ENCODE results near the gene MAGI2. TPM values are rescaled to one million over a fixed set of nuclear protein-coding genes. Genes with fewer than 3 reads are reported as not detected.
A peak's percentile ranks its signal among the peaks of the same experiment; 100 is the strongest.

Gene MAGI2
- 3.6 TPM for total RNA-seq
- long read RNA-seq, partial matches to known transcripts, result 1 of 4 reads
- long read RNA-seq, other reads (novel, unspliced or antisense), result 3 of 4 reads

DNA sequence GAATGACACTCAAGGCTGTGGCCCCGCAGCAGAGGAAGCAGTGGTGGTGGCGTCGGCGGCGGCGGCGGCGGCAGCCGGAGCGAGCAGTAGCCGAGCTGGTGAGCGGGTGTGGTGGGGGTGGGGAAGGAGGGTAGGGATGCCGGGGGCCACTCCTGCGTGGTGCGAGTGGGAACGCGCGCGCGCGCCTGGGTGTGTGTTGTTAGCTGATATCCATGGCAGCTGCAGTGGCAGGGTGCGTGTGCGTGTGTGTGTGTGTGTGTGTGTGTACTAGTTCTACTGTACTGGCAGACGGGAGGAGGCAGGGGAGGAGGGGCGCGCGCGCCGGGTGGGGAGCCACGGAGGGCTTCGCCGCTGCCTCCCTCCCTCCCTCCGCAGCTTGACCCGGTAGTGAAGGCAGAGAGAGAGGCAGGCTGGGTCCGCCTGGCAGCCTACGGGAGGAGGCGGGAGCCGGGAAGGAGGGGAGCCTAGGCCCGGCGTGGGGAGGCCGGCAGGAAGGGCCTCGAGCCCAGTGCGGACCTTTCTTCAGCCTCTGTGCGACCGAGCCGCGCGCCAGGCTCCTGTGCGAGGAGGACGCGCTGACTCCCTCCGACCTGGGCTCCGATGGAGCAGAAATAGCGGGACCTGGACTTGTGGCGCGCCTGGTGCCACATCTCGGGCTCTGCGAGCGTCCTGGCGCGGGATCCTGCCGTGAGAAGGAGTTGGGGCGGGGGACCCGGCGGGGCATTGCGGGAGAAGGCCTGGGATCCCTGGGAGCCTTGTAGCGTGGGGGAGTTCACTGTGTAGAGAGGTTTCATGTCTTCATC is at the start of gene MAGI2:
TSS of gene MAGI2 (minus strand) at position 110 of the 803 bp plus-strand sequence. CDS start 347 bp downstream, outside the sequence.
- ATAC-seq (peak; percentile 90), DNase-seq (peak; percentile 91)
- intact Hi-C loops (cut with micrococcal nuclease), result loop anchor here (10.0 kb wide), 1 partner anchor 159 kb away; no protein-coding TSS in a partner anchor

DNA sequence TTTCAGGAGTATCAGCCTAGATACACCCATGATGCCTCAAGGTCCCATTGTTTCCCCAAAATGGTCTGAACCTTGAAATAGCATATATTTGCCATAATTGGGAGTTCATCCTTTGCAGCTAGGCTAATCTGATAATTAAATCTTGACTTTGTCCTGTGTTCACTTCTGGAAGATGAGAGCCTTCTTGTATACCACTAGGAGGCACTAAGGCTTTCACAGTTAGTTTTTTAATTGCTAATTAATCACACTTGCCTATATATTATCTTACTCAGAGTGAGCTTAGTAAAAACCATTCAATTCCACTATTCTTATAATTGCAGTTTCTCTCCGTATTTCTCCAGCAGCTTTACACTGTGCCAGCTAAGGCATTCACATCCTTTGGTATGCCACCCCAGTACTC is 48.7 kb upstream of the MAGI2 start:
- intact Hi-C loops (cut with micrococcal nuclease), result no loop called here
- DNase-seq, result no peak
- no peak for ATAC-seq

GRCh38 chr7:79500759-79501158 is 47.3 kb upstream of the MAGI2 start:
- DNase-seq (no peak), ATAC-seq (no peak)
- intact Hi-C loops (cut with micrococcal nuclease), result no loop called here

- intact Hi-C loops (cut with micrococcal nuclease), result no loop called here
- ATAC-seq (no peak), DNase-seq (no peak)
These were observed 44.3 kb upstream of the MAGI2 start for GRCh38 chr7:79497728-79498127.

DNA sequence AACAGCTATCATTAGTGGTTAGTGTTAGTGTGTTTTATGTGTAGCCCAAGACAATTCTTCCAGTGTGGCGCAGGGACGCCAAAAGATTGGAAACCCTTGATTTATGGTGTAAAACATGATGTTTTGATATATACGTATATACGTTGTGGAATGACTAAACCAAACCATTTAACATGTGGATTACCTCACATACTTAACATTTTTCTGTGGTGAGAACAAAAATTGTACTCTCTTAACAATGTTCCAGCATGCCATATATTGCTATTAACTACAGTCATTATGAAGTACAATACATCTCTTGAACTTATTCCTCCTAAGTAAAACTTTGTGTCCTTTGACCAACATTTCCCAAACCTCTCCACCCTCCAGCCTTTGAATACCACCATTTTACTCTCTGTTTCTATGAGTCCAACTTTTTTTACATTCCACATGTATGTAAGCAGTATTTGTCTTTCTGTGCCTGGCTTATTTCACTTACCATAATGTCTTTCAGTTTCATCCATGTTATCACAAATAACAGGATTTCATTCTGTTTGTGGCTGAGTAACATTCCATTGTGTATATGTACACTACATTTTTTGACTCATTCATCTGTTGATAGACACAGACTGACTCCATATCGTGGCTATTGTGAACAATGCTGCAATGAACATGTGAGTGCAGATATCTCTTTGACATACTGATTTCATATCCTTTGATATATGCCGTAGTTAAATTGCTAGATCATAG is 42.2 kb upstream of the MAGI2 start:
- intact Hi-C loops (cut with micrococcal nuclease), result no loop called here
- DNase-seq (no peak), ATAC-seq (no peak)

DNA sequence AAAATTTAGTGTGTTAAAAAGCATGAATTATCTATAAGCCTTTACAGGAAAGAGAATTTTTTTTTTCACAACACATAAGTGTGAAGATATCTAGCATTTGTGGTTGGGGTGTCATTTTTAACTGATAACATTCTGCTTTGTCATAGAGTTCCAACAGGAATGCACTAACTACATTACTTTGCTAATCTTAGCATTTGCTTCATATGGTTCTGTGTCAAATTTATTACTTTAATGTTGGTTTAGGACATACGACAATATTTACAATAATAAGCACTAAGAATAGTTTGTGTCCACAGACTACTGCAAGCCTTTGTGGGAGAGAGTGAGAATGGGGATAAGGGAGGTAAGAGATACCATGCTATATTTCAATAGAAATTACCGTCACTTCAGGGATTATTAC is 40.6 kb upstream of the MAGI2 start:
- DNase-seq, result no peak
- intact Hi-C loops (cut with micrococcal nuclease), result no loop called here
- ATAC-seq, result no peak

DNA sequence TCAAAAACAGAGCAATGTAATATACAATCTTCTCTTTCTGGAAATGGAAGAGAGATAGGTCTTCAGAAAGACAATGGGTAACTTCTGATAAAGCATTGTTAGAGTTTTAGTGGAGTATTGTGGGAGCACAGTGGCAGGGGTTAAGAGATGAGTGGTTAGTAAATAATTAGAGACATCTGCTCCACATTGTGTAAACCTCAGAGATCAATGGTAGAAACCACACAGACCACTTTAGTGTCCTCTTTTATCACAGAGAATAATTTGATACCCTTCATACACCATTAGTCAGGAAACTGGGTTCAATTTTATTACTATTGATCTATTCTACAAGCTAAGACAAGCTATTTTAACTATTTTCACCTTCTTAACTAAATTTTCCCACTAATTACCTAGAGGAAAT is 35.9 kb upstream of the MAGI2 start:
- ATAC-seq (no peak), DNase-seq (no peak)
- intact Hi-C loops (cut with micrococcal nuclease), result no loop called here

- DNase-seq, result no peak
- no peak for ATAC-seq
- intact Hi-C loops (cut with micrococcal nuclease), result no loop called here
These were observed 24.9 kb upstream of the MAGI2 start for GRCh38 chr7:79478386-79478785.

GRCh38 chr7:79475455-79475854 is 22.0 kb upstream of the MAGI2 start:
- DNase-seq (no peak), ATAC-seq (no peak)
- intact Hi-C loops (cut with micrococcal nuclease), result no loop called here

GRCh38 chr7:79471699-79472098 is 18.2 kb upstream of the MAGI2 start:
- intact Hi-C loops (cut with micrococcal nuclease), result no loop called here
- ATAC-seq (no peak), DNase-seq (no peak)

GRCh38 chr7:79471283-79471682 is 17.8 kb upstream of the MAGI2 start:
- intact Hi-C loops (cut with micrococcal nuclease), result no loop called here
- ATAC-seq, result no peak

GRCh38 chr7:79465551-79465950 is 12.1 kb upstream of the MAGI2 start:
- intact Hi-C loops (cut with micrococcal nuclease), result no loop called here
- ATAC-seq (no peak), DNase-seq (no peak)

More at GRCh38 chr7:79471283-79471682, 17.8 kb upstream of the MAGI2 start:
- DNase-seq, result no peak

DNA sequence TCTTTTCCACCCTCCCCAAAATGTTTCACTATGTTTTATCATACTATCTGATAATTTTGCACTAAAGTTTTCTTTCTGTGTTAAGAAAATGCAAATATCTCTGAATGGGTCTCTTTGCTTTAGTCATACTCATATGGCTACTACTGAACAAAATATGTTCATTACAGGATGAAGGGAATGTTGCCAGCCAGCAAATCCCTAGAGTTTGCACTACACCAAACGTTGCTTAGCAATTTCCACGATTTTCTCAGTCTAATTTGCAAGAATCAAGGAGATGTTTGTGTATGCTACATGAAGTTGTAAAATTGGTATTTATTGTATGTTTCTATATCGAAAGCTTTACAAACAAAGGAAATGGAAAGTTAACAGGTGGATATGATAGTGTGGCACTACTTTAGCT is 10.6 kb upstream of the MAGI2 start:
- no peak for ATAC-seq
- intact Hi-C loops (cut with micrococcal nuclease), result no loop called here
- DNase-seq, result no peak

DNA sequence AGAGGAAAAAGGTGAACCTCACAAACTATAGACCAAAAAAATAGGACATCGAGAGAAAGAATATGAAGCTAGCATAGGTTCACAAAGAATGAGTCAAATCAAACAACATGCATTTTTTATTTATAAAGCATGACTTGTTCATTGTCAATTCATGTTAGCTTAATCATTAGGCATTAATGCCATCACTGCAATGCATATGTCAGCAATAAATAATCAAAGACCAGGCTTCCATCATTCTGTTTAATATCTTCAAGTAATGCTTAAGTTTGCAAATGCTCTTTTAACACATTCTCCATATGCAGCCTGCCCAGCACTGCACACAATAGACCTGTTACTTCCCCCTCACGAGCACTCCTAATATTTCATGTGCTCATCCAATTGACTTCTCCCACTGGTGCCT is 8.9 kb upstream of the MAGI2 start:
- no peak for DNase-seq
- intact Hi-C loops (cut with micrococcal nuclease), result no loop called here
- ATAC-seq, result no peak

GRCh38 chr7:79461660-79462059 is 8.2 kb upstream of the MAGI2 start:
- no peak for DNase-seq
- ATAC-seq, result peak; percentile 31
- intact Hi-C loops (cut with micrococcal nuclease), result no loop called here

DNA sequence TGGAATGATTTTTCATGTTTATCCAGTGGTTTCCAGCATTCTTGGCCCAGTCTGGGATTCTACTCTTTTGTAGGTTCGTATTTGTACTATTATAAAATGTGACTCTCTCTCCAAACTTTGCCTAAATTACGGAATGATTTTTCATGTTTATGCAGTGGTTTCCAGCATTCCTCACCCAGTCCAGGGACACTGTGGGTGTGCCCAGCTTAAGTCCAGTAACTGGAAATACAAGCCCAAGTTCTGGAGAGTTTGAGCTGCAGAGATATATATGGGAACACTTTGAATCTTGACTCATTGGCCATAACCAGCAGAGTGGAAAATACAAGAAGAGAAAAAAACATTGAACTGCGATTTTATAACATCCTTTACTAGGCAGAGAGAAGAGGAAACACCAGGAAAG is 5.9 kb upstream of the MAGI2 start:
- DNase-seq, result no peak
- intact Hi-C loops (cut with micrococcal nuclease), result loop anchor here (10.0 kb wide), 1 partner anchor 165 kb away; no protein-coding TSS in a partner anchor
- no peak for ATAC-seq

DNA sequence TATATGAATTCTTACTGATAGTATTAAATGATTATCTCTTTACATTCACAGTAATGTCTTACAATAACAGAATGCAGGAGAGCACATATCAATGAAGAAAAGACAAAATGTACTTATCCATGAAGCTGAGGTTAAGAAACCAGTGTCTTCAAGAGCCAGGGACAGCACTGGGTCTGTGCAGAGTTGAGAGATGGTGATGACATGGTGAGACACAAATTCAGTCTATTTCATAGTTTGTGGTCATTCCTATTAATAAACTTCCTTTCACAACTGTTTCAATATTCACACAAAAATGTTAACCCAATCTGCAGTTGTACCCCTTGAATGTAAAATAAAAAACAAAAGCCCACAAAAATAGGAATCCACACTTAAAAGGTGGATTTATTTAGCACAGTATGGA is 5.3 kb upstream of the MAGI2 start:
- ATAC-seq (no peak), DNase-seq (no peak)
- intact Hi-C loops (cut with micrococcal nuclease), result loop anchor here (10.0 kb wide), 1 partner anchor 164 kb away; no protein-coding TSS in a partner anchor

GRCh38 chr7:79455173-79455790 is 1.8 kb upstream of the MAGI2 start:
- ATAC-seq (no peak), DNase-seq (peak; percentile 43)
- intact Hi-C loops (cut with micrococcal nuclease), result loop anchor here (10.0 kb wide), 1 partner anchor 160 kb away; no protein-coding TSS in a partner anchor

DNA sequence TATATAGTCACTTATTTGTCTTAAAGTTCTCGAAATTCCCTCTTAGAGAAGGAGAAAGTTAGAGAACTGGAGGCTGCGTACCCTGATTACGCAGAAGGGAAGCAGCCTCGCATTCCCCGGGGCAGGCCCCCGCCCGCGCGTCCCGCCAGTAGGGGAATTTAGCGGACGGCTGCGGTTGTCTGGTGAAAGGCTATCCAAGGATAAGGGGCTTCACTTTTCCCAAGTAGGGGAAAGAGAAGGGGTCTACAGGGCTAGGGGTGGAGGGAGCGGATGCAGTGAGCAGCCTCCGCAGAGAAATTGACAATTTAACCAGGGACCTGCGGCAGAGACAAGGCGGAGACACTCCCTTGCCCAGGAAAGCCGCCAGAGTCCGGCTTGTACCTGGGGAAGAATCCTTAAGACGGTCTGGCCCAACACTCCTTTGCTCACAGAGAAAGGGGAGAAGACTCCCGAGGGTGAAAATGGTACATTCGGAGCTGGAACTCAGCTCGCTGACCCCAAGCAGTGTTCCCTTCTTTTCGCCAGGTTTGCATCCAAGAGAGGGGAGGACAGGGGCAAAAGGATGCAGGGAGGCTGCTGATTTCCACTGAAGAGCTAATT is 994 bp upstream of the MAGI2 start:
- intact Hi-C loops (cut with micrococcal nuclease), result loop anchor here (10.0 kb wide), 1 partner anchor 160 kb away; no protein-coding TSS in a partner anchor
- peak; percentile 59 for DNase-seq
- peak; percentile 38 for ATAC-seq

DNA sequence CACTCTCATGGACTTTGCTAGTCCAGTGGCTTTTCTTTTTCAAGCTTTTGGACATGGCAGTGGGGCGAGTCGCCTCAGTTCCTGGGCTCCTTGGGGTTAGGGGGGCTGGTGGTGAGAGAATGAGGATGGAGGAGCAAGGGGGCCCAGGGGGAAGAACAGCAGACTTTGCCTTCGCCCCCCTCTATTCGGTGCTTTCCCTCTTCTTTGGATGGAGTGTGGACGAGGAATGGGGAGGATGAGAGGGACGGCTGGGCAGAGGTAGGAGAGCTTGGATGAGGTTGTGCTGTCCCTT is 255 bp downstream of the MAGI2 start:
- intact Hi-C loops (cut with micrococcal nuclease), result loop anchor here (10.0 kb wide), 1 partner anchor 158 kb away; no protein-coding TSS in a partner anchor
- DNase-seq (no peak), ATAC-seq (no peak)

All from left ventricle myocardium superior (tissue), 1 donor.